Type B pancreatic cell (in vitro differentiated cells): ENCODE measurements around the gene HELZ. TPM values are rescaled to one million over a fixed set of nuclear protein-coding genes. Genes with fewer than 3 reads are reported as not detected.

Experiments used
- DNase-seq: peaks from one replicate; pipeline ENCODE4 v3.0.0; 2021; ENCODE audit warnings: mixed read lengths; ENCODE audit not compliant: unreplicated experiment; ENCODE audit errors: extremely low spot score
- H3K27ac Mint-ChIP-seq: 2 replicates; pipeline ENCODE4 v1.8.0; 2021; ENCODE audit warnings: mild to moderate bottlenecking, mixed read lengths
- H3K27me3 Mint-ChIP-seq: 2 replicates; pipeline ENCODE4 v1.8.0; 2021; ENCODE audit warnings: mixed read lengths
- H3K36me3 Mint-ChIP-seq: 2 replicates; pipeline ENCODE4 v1.8.0; 2021; ENCODE audit warnings: mixed read lengths
- H3K4me1 Mint-ChIP-seq: one replicate; pipeline ENCODE4 v1.8.0; 2021; ENCODE audit warnings: mixed read lengths; ENCODE audit not compliant: unreplicated experiment
- H3K4me3 Mint-ChIP-seq: 2 replicates; pipeline ENCODE4 v1.8.0; 2021; ENCODE audit warnings: mild to moderate bottlenecking, mixed read lengths
- H3K9me3 Mint-ChIP-seq: 2 replicates; pipeline ENCODE4 v1.8.0; 2021; ENCODE audit warnings: mixed read lengths
- total RNA-seq: library from RNA; stranded (reverse); gene quantifications from 2 replicates; pipeline ENCODE4 v1.2.1, GENCODE V29; 2021; ENCODE audit warnings: low replicate concordance
- TF ChIP-seq, protein P1 (sequence below): fragments of 200-600 bp; sonication (generic); conservative IDR thresholded peaks from 2 replicates; pipeline ENCODE4 v1.5.0; 2021; ENCODE audit warnings: antibody characterized with exemption, mild to moderate bottlenecking

HELZ gene
- total RNA-seq, 1 donor from 2014 or later = 55.1 TPM

DNA sequence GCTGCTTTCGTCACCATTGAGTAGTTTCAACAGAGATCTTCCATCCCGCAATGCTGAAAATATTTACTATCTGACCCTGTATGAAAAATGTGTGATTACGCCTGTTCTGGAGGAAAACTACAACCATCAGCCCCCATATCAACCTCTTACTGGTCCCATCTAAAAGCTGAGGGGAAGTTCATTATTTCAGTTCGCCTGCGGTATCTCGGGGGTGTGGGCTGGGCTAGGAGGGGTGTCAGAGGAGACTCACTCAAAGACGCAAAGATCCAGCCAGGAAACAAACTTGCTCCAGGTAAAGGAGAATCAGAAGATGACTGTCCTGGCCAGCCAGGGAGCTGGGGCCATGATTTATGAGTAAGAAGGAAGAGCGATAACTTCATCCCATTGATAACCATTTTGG is 187.0 kb downstream of the HELZ start:
- H3K36me3 Mint-ChIP-seq = no peaks in the 10 kb centered on the region
- no peak overlapping the region for H3K27ac Mint-ChIP-seq
- peaks cover 2% of the 10 kb centered on the region for H3K9me3 Mint-ChIP-seq
- H3K4me1 Mint-ChIP-seq = no peaks in the 10 kb centered on the region
- DNase-seq = peak; percentile 15
- no peak overlapping the region for H3K4me3 Mint-ChIP-seq
- no peaks in the 10 kb centered on the region for H3K27me3 Mint-ChIP-seq
- TF ChIP-seq, protein P1, sequence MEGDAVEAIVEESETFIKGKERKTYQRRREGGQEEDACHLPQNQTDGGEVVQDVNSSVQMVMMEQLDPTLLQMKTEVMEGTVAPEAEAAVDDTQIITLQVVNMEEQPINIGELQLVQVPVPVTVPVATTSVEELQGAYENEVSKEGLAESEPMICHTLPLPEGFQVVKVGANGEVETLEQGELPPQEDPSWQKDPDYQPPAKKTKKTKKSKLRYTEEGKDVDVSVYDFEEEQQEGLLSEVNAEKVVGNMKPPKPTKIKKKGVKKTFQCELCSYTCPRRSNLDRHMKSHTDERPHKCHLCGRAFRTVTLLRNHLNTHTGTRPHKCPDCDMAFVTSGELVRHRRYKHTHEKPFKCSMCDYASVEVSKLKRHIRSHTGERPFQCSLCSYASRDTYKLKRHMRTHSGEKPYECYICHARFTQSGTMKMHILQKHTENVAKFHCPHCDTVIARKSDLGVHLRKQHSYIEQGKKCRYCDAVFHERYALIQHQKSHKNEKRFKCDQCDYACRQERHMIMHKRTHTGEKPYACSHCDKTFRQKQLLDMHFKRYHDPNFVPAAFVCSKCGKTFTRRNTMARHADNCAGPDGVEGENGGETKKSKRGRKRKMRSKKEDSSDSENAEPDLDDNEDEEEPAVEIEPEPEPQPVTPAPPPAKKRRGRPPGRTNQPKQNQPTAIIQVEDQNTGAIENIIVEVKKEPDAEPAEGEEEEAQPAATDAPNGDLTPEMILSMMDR = no peak

DNA sequence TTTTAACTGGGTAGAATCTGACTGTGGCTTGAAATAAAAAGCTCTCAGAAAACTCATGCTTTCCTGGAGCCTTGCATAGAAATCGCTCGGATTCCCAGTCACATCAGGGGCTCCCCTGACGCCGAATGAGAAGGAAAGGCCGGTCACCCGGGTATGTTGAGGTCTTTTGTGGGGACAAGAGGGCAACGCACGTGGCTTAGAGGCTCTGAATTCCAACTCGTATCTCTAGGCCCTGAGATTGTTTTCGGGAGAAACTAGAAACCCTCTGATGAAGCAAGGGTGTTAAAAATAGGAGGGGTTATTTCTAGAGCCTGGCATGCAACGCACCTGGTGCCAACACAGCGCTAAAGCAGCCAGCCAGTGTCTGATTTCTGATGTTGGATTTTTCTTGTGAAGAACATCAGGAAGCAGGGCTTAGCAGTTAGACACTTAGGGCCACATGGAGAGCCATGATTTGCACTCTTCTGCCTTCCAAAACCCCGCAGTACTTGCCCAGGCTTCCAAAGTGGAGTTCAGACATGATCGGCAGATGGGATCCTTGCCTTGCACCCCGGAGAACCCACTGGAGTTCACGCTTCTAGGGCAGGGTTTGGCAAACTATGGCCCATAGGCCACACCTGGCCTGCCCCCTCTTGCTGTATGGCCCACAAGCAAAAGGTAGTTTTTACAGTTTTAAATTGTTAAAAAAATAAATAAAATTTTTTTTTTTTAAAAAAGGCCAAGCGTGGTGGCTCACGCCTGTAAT is 188.1 kb downstream of the HELZ start:
- no peak overlapping the region for H3K4me3 Mint-ChIP-seq
- peak; percentile 56 for DNase-seq
- TF ChIP-seq, protein P1 = no peak
- H3K36me3 Mint-ChIP-seq = no peaks in the 10 kb centered on the region
- H3K27me3 Mint-ChIP-seq = no peaks in the 10 kb centered on the region
- no peaks in the 10 kb centered on the region for H3K4me1 Mint-ChIP-seq
- H3K9me3 Mint-ChIP-seq = no peaks in the 10 kb centered on the region
- H3K27ac Mint-ChIP-seq = no peak overlapping the region

DNA sequence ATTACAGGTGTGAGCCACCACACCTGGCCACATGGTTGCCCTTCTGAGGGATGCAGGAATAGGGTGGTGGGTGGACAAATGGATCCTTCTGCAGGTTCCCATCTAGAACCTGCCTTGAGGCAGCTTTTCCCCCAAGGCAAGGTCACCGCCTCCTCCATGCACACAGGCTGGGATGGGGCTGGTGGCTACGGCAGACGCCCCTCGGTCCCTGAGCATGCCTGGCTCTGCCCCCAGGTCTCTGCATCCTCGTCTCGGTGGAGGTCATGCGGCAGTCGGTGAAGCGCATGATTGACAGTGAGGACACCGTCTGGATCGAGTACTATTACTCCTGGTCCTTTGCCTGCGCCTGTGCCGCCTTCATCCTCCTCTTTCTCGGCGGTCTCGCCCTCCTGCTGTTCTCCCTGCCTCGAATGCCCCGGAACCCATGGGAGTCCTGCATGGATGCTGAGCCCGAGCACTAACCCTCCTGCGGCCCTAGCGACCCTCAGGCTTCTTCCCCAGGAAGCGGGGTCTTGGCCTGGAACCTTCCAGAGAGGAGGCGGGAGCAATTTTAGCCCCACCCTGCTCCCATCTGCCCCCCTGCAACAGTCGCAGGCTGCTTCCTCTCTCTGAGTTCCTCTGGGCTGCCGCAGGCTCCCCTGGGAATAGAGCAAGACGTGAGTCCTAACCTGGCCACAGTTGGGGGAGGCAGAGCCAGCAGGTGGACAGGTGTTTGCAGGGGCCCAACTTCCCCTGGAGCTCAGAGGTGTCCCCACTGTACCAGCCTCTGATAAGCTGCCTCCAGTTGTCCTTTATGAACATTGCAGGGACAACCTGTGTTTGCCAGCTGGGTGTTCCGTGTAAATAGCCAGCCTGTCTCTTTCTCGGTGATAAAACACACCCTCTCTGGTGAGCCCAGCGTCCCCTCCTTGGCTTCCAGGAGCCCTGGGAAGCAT is 188.9 kb downstream of the HELZ start:
- H3K27me3 Mint-ChIP-seq = no peaks in the 10 kb centered on the region

DNA sequence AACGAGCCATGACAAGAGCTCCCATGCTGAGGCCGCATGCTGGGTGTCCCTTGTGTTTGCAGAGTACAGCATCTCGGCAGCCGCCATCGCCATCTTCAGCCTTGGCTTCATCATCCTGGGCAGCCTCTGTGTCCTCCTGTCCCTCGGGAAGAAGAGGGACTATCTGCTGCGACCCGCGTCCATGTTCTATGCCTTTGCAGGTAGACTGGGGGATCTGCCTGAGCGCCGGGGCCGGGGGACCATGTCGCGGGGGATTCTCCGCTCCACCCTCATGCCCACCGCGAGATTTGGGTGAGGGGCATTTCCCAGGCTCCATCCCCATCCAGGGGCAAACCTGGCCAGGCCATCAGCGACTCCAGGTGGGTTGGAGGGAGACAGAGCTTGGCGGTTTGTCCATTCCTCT is 190.0 kb downstream of the HELZ start:
- Mint-ChIP-seq H3K27me3 (no peaks in the 10 kb centered on the region), H3K36me3 (no peaks in the 10 kb centered on the region), H3K27ac (no peak overlapping the region), H3K4me1 (no peaks in the 10 kb centered on the region), H3K4me3 (no peak overlapping the region), H3K9me3 (no peaks in the 10 kb centered on the region)
- peak; percentile 59 for DNase-seq
- TF ChIP-seq, protein P1 = no peak

More for the DNA sequence above, 188.9 kb downstream of the HELZ start:
- DNase-seq = peak; percentile 52
- no peak overlapping the region for H3K27ac Mint-ChIP-seq
- no peaks in the 10 kb centered on the region for H3K4me1 Mint-ChIP-seq
- no peaks in the 10 kb centered on the region for H3K36me3 Mint-ChIP-seq
- H3K4me3 Mint-ChIP-seq = no peak overlapping the region
- no peaks in the 10 kb centered on the region for H3K9me3 Mint-ChIP-seq
- TF ChIP-seq, protein P1 = no peak

DNA sequence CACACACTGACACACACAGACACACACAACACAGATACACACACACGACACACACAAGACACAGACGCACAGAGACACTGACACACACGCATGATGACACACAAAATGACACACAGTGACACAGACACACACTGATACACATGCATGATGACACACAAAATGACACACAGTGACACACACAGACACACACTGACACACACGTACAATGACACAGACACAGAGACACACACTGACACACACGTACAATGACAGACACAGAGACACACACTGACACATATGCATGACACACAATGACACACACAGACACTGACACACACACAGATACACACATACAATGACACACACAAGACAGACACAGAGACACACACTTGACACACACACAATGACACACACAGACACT is 190.4 kb downstream of the HELZ start:
- DNase-seq = no peak
- no peaks in the 10 kb centered on the region for H3K4me1 Mint-ChIP-seq
- H3K36me3 Mint-ChIP-seq = no peaks in the 10 kb centered on the region
- no peak overlapping the region for H3K4me3 Mint-ChIP-seq
- H3K27ac Mint-ChIP-seq = no peak overlapping the region
- TF ChIP-seq, protein P1 = no peak
- no peaks in the 10 kb centered on the region for H3K9me3 Mint-ChIP-seq
- H3K27me3 Mint-ChIP-seq = no peaks in the 10 kb centered on the region
